ENCODE results near the gene CDK4. TPM values are rescaled to one million over a fixed set of nuclear protein-coding genes. Genes with fewer than 3 reads are reported as not detected.
"Not testable (repeated sequence)": the region's sequence is repeated elsewhere in the genome, so short reads cannot be mapped to it uniquely, and the experiment has no call there.

CDK4 gene
- total RNA-seq, 1 donor from 2014 or later: 145 TPM

GRCh38 chr12:57726151-57726883, 25.8 kb downstream of the CDK4 start:
- peak; percentile 43 for DNase-seq (ENCODE audit: low read depth)

- DNase-seq (ENCODE audit: low read depth): no peak
Measured at GRCh38 chr12:57725851-57726150, 26.3 kb downstream of the CDK4 start.

- DNase-seq (ENCODE audit: low read depth): no peak
Measured at GRCh38 chr12:57724936-57725740, 27.0 kb downstream of the CDK4 start.

GRCh38 chr12:57724003-57724935, 27.8 kb downstream of the CDK4 start:
- DNase-seq (ENCODE audit: low read depth): no peak

GRCh38 chr12:57723630-57723962, 28.5 kb downstream of the CDK4 start:
- DNase-seq (ENCODE audit: low read depth): no peak

- no peak for DNase-seq (ENCODE audit: low read depth)
Measured at GRCh38 chr12:57722716-57723629, 29.1 kb downstream of the CDK4 start.

- DNase-seq (ENCODE audit: low read depth): not testable (repeated sequence)
Measured at GRCh38 chr12:57721846-57722608, 30.1 kb downstream of the CDK4 start.

GRCh38 chr12:57720606-57721595, 31.2 kb downstream of the CDK4 start:
- no peak for DNase-seq (ENCODE audit: low read depth)

- no peak for DNase-seq (ENCODE audit: low read depth)
Measured at GRCh38 chr12:57719777-57720605, 32.1 kb downstream of the CDK4 start.

- DNase-seq (ENCODE audit: low read depth): no peak
Measured at GRCh38 chr12:57718641-57719528, 33.2 kb downstream of the CDK4 start.

GRCh38 chr12:57717846-57718640, 34.1 kb downstream of the CDK4 start:
- no peak for DNase-seq (ENCODE audit: low read depth)

GRCh38 chr12:57717131-57717530, 35.0 kb downstream of the CDK4 start:
- DNase-seq (ENCODE audit: low read depth): no peak

GRCh38 chr12:57716305-57716704, 35.8 kb downstream of the CDK4 start:
- DNase-seq (ENCODE audit: low read depth): no peak

GRCh38 chr12:57715786-57716185, 36.3 kb downstream of the CDK4 start:
- no peak for DNase-seq (ENCODE audit: low read depth)

- not testable (repeated sequence) for DNase-seq (ENCODE audit: low read depth)
Measured at GRCh38 chr12:57715036-57715748, 36.9 kb downstream of the CDK4 start.

GRCh38 chr12:57713209-57713608, 38.9 kb downstream of the CDK4 start:
- no peak for DNase-seq (ENCODE audit: low read depth)

All from renal cortical epithelial cell (primary cell).